Activated naive CD4-positive, alpha-beta T cell treated with anti-CD3 and anti-CD28 coated beads for 36 hours (primary cell): ENCODE measurements around the gene CFP. TPM values are rescaled to one million over a fixed set of nuclear protein-coding genes. Genes with fewer than 3 reads are reported as not detected.
"Not testable (repeated sequence)": the region's sequence is repeated elsewhere in the genome, so short reads cannot be mapped to it uniquely, and the experiment has no call there.

Source experiments
- CTCF ChIA-PET: fragments of 350-600 bp; sonication (Branson Sonifier 250); formaldehyde crosslinking; loops from one replicate; lab custom pipeline; 2021; ENCODE audit warnings: antibody characterized with exemption; lab: Charles Lee
- DNase-seq: peaks from one replicate; pipeline ENCODE4 v3.0.0-alpha.2; 2020
- H3K27ac Mint-ChIP-seq: one replicate; pipeline ENCODE4 v1.8.0; 2021; ENCODE audit warnings: mild to moderate bottlenecking, mixed read lengths
- H3K27me3 Mint-ChIP-seq: one replicate; pipeline ENCODE4 v1.8.0; 2021; ENCODE audit warnings: low read depth, mixed read lengths
- H3K36me3 Mint-ChIP-seq: one replicate; pipeline ENCODE4 v1.8.0; 2021; ENCODE audit warnings: low read depth, mixed read lengths
- H3K4me1 Mint-ChIP-seq: one replicate; pipeline ENCODE4 v1.8.0; 2021; ENCODE audit warnings: low read depth, mixed read lengths
- H3K4me3 Mint-ChIP-seq: one replicate; pipeline ENCODE4 v1.8.0; 2021; ENCODE audit warnings: mild to moderate bottlenecking, moderate library complexity, mixed read lengths
- H3K9me3 Mint-ChIP-seq: one replicate; pipeline ENCODE4 v1.8.0; 2021; ENCODE audit warnings: mixed read lengths
- intact Hi-C: fragments of 100-400 bp; cut with micrococcal nuclease; formaldehyde crosslinking; loops from one replicate; pipeline ENCODE4 v1.15.1; 2023
- total RNA-seq, 2 experiments: library from RNA; stranded (reverse); gene quantifications; one replicate each; pipeline ENCODE4 v1.2.3, GENCODE V29; 2021

Gene CFP
- total RNA-seq = 1 to 10 TPM; 5.1 to 6.8 TPM

DNA sequence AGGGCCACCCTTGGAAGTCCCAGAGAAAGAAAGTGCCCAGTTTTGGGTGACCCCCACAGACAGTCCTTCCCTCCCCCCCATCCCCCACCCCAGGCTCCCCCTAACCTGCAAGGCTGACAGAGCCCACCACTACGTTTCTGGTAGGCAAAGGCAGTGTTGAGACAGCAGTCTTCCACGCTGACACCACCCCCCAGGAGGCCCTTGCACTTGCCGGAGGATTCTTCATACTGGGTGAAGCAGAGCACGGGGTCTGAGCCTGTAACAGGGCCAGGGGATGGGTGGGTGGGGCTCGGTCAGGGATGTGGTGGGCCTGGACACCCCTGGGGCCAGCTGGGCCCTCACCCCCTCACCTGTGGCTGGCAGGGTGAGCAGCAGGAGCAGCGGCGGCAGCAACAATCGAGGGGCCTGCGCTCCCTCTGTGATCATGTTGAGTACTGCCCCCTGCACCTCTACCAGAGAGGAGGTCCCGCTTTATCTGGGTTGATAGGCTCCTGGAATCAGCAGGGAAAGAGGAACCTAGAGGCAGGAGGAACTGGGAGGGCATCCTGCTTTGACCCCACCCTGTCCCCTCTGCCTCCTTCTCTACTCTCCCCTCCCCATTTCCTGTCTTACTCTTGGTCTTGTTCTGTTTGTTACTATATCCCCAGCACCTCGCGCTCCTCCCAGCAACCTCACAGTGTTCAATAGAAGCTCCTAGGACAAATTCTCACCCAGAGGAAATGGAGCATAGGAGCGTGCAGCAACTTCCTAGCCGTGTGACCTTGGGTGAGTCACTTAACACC lies at the start of gene CFP:
CFP (minus strand) TSS at position 512 of the 782 bp plus-strand sequence; CDS start at position 426, 86 bp downstream.
- Mint-ChIP-seq H3K36me3 (no peaks in the 10 kb centered on the region), H3K9me3 (no peaks in the 10 kb centered on the region), H3K4me1 (peaks cover 22% of the 10 kb centered on the region), H3K27me3 (no peaks in the 10 kb centered on the region), H3K27ac (peak within 1 kb of the TSS; percentile 90), H3K4me3 (peak within 1 kb of the TSS; percentile 67)
- CTCF ChIA-PET = interaction anchor here (1.3 to 1.7 kb wide), 2 partner anchors 18 to 68 kb away, joined by 3 to 4 read pairs; no protein-coding TSS in a partner anchor
- DNase-seq = peak; percentile 42
- intact Hi-C loops = loop anchor here (1.0 to 2.0 kb wide), 3 partner anchors 9 to 69 kb away; partner anchors contain the start of genes ARAF and ELK1

DNA sequence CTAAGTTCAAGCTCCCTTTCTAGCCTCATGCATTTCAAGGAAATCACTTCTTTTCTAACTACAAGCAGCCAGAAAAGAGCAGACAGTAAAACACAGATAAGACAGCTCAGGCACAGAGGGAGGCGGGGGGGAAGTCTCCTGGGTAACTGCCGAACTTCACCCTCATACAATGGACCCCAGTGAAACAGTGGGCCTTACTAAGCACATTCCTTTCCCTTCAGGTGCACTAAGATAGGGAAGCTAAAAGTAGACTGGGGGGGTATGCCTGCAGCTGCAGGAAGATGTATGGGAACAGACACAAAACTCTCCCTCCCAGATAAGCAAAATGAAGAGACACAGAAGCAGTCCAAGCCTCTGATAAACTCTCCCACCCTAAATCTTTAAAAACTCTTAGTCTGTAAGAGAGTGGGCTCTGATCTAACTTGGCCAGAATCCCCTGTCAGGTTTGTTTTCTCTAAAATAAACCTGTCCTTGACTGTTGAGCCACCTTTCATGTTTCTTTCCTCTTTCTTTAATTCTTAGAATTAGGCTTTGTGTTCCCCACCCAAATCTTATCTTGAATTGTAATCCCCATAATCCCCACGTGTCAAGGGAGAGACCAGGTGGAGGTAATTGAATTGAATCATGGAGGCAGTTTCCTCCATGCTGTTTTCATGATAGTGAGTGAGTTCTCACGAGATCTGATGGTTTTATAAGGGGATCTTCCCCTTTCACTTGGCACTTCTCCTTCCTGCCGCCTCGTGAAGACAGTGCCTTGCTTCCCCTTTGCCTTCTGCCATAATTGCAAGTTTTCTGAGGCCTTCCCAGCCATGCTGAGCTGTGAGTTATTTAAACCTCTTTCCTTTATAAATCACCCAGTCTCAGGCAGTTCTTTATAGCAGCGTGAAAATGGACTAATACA lies 46.5 kb upstream of the CFP start:
- H3K9me3 Mint-ChIP-seq, H3K4me1 Mint-ChIP-seq, H3K27ac Mint-ChIP-seq, CTCF ChIA-PET, H3K4me3 Mint-ChIP-seq, H3K36me3 Mint-ChIP-seq, DNase-seq, intact Hi-C loops, H3K27me3 Mint-ChIP-seq: not testable (repeated sequence)

DNA sequence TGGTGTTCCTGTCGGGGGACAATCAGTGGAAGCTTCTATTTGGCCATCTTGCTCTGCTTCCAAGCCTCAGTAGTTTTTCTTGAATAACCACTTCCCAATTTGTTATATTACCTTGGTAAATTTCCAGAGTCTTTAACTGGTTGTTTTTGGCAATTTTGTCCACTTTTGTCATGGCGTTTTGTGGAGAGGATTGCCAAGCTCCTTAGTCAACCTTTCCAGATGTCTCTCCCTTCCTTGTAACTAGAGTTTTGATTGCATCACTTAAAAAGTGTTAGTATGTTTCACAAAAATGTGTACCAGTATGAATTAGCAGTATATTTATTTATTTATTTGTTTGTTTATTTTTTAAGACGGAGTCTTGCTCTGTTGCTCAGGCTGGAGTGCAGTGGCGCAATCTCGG lies 45.0 kb upstream of the CFP start:
- CTCF ChIA-PET = no interaction called here
- Mint-ChIP-seq H3K27ac (no peak overlapping the region), H3K9me3 (no peaks in the 10 kb centered on the region), H3K36me3 (no peaks in the 10 kb centered on the region), H3K4me3 (no peak overlapping the region), H3K27me3 (no peaks in the 10 kb centered on the region), H3K4me1 (no peaks in the 10 kb centered on the region)
- intact Hi-C loops = no loop called here
- no peak for DNase-seq

DNA sequence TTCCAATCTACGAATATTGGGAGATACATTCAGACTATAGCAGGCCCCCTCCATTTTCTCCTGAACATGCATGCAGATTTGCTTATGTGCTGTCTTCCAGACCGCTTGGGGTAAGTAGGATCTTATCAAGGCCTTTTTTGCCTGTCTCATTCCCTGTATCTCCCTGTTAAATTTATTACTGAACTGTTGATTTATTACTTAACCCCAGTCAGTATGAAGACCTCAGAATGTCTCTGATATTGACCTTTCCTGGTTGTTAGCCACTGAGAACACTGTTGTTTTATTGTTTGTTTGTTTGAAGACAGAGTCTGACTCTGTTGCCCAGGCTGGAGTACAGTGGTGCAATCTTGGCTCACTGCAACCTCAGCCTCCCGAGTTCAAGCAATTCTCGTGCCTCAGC lies 36.1 kb upstream of the CFP start:
- DNase-seq, H3K27ac Mint-ChIP-seq, H3K9me3 Mint-ChIP-seq, intact Hi-C loops, H3K36me3 Mint-ChIP-seq, H3K4me3 Mint-ChIP-seq, H3K27me3 Mint-ChIP-seq, CTCF ChIA-PET: not testable (repeated sequence)
- H3K4me1 Mint-ChIP-seq = peaks cover 16% of the 10 kb centered on the region

DNA sequence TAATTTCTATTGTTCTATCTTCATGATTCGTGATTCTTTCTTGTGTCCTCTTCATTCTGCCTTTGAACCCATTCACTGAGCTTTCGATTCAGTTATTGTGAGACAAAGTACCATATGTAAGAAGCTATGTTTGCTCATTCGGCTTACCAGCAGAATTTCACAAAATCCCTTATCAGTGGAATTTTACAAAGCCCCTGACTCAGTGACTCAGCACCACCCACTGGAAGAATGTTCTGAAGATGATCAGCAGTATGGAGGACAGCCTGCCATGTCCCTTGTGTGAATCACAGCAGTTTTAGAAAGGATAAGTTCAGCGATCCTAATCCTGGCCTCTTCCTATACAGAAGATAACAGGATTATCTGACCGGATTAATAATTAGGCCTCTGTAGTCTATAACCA lies 35.0 kb upstream of the CFP start:
- Mint-ChIP-seq H3K9me3 (no peaks in the 10 kb centered on the region), H3K36me3 (no peaks in the 10 kb centered on the region), H3K27ac (no peak overlapping the region), H3K27me3 (no peaks in the 10 kb centered on the region), H3K4me1 (peaks cover 20% of the 10 kb centered on the region), H3K4me3 (no peak overlapping the region)
- CTCF ChIA-PET = no interaction called here
- intact Hi-C loops = no loop called here
- no peak for DNase-seq

DNA sequence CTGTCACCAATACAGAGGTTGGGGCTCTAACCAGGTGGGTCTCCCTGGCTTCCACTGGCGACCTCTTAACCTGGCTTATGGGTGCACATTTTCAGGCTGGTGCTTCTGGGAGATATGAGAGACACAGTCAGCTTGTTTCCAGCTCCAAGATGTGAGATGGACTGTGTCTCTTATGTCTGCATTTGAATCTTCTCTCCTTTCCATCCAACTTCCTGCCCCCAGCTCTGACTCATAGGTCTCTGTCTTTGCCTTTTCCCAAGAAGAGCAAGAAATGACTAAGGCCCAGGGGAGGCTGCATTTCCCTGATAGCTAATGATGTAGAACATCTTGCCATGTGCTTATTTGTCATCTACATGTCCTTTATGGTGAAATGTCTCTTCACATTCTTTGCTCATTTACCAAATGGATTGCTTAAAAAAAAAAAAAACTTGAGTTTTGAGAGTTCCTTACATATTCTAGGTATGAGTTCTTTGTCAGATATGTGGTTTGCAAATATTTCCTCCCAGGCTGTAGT lies 32.5 kb upstream of the CFP start:
- peak overlapping the region; percentile 24 for H3K4me3 Mint-ChIP-seq
- intact Hi-C loops = loop anchor here (1.0 kb wide), 1 partner anchor 14 kb away; no protein-coding TSS in a partner anchor
- peak overlapping the region; percentile 85 for H3K27ac Mint-ChIP-seq
- peaks cover 3% of the 10 kb centered on the region for H3K36me3 Mint-ChIP-seq
- peaks cover 2% of the 10 kb centered on the region for H3K9me3 Mint-ChIP-seq
- peaks cover 29% of the 10 kb centered on the region for H3K4me1 Mint-ChIP-seq
- CTCF ChIA-PET = no interaction called here
- DNase-seq = peak; percentile 76
- H3K27me3 Mint-ChIP-seq = no peaks in the 10 kb centered on the region

DNA sequence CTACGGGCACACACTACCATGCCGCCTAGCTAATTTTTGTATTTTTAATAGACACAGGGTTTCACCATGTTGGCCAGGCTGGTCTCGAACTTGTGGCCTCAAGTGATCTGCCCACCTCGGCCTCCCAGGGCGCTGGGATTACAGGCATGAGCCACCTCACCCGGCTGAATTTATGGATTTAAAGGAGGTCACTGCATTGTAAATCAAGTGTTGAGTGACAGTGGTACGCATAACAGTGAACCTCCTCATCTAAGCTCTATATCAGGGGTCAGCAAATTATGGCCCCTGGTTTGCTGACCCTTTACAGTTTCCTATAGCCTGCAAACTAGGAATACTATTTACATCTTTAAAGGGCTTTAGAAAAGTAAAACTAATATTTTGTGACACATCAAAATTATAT lies 31.8 kb upstream of the CFP start:
- H3K27ac Mint-ChIP-seq = no peak overlapping the region
- H3K36me3 Mint-ChIP-seq = peaks cover 9% of the 10 kb centered on the region
- CTCF ChIA-PET = no interaction called here

DNA sequence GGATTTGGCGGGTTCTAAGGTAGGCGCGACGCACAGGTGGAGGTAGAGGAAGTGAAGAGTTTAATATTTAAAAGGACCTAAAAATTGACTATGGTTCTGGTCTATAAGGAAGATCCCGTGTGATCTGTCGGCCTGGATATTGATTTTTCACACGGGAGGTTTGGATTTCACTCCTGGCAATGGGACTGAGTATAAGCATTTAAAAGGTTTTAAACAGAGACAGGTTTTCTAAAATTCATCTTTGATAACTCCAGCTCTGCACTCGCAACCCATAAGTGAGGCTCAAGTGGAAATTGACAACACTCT lies 29.6 kb upstream of the CFP start:
- peaks cover 46% of the 10 kb centered on the region for H3K4me1 Mint-ChIP-seq
- peaks cover 2% of the 10 kb centered on the region for H3K9me3 Mint-ChIP-seq
- peaks cover 20% of the 10 kb centered on the region for H3K36me3 Mint-ChIP-seq
- H3K27ac Mint-ChIP-seq = peak overlapping the region; percentile 98
- CTCF ChIA-PET = no interaction called here
- DNase-seq = no peak
- intact Hi-C loops = loop anchor here (2.0 to 10.0 kb wide), 7 partner anchors 177 to 1145 kb away; partner anchors contain the start of genes HDAC6, USP11, ZNF41 and ZNF81
- peak overlapping the region; percentile 88 for H3K4me3 Mint-ChIP-seq
- H3K27me3 Mint-ChIP-seq = no peaks in the 10 kb centered on the region

More for the DNA sequence above, 31.8 kb upstream of the CFP start:
- peaks cover 2% of the 10 kb centered on the region for H3K9me3 Mint-ChIP-seq
- H3K27me3 Mint-ChIP-seq = no peaks in the 10 kb centered on the region
- H3K4me1 Mint-ChIP-seq = peaks cover 35% of the 10 kb centered on the region
- no peak overlapping the region for H3K4me3 Mint-ChIP-seq
- no peak for DNase-seq
- intact Hi-C loops = no loop called here

DNA sequence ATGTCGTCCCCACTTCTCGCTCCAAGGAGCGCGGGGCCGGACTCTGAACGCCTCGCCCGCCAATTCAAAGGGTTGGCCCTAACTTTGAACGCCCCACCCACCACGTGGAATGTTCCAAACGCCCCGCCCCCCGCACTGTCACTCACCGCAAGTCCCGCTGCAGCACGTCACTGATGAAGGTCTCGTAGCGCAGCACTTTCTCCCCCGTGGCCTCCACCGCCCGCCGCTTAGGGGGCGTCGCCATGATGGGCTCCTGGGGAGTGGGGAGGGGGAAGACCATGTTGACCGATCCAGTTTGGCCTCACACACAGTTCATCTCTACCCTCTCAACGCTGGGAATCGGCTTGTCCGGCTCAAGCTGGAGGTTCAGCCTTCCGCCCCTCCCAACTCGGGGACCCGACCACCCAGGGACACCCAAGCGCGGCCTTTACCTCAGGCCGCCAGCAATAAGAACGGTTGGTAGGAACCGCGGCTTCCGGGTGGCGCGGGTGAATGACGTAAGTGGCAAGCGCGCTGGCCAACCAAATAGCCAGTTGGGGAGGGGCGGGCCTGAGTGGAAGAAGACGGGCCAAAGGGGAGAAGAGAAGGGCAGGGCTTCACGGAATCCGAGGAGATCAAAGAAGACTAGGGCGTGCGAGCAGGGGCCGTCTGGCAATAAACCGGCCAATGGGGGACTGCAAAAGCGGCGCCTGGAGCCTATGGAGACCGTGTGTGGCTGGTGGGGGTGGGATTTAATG lies 29.1 kb upstream of the CFP start, which contains the start of gene UXT:
UXT (minus strand) TSS at position 497 of the 737 bp plus-strand sequence; CDS start at position 244, 253 bp downstream.
- peaks cover 46% of the 10 kb centered on the region for H3K4me1 Mint-ChIP-seq
- intact Hi-C loops = loop anchor here (1.0 to 10.0 kb wide), 9 partner anchors 9 to 1146 kb away; partner anchors contain the start of genes ELK1, HDAC6, TIMP1 and USP11
- DNase-seq = peak; percentile 96
- peaks cover 20% of the 10 kb centered on the region for H3K36me3 Mint-ChIP-seq
- H3K4me3 Mint-ChIP-seq = peak within 1 kb of the TSS; percentile 88
- H3K9me3 Mint-ChIP-seq = peaks cover 2% of the 10 kb centered on the region
- CTCF ChIA-PET = no interaction called here
- H3K27ac Mint-ChIP-seq = peak within 1 kb of the TSS; percentile 98
- H3K27me3 Mint-ChIP-seq = no peaks in the 10 kb centered on the region

DNA sequence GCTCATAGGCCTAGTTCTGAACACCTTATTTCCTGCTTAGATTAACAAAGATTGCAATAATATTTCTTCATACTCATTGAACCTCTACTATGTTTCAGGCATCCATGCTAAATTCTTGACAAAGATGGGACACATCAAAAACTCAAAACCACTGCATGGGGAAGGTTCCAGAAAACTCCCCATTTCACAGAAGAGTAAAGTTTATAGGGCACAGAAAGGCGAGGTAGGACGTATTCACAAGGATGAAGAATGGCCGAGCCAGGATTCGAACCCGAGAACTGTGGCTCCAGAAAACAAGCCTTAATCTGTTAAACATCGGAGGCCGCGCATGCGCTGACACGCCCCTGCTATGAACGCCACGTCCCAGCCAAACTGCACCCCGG lies 28.6 kb upstream of the CFP start:
- H3K4me3 Mint-ChIP-seq = peak overlapping the region; percentile 88
- H3K9me3 Mint-ChIP-seq = peaks cover 2% of the 10 kb centered on the region
- peaks cover 46% of the 10 kb centered on the region for H3K4me1 Mint-ChIP-seq
- peaks cover 26% of the 10 kb centered on the region for H3K36me3 Mint-ChIP-seq
- intact Hi-C loops = loop anchor here (1.0 to 10.0 kb wide), 9 partner anchors 8 to 1147 kb away; partner anchors contain the start of genes ELK1, HDAC6, TIMP1 and USP11
- no peaks in the 10 kb centered on the region for H3K27me3 Mint-ChIP-seq
- peak overlapping the region; percentile 98 for H3K27ac Mint-ChIP-seq
- DNase-seq = no peak
- CTCF ChIA-PET = no interaction called here

DNA sequence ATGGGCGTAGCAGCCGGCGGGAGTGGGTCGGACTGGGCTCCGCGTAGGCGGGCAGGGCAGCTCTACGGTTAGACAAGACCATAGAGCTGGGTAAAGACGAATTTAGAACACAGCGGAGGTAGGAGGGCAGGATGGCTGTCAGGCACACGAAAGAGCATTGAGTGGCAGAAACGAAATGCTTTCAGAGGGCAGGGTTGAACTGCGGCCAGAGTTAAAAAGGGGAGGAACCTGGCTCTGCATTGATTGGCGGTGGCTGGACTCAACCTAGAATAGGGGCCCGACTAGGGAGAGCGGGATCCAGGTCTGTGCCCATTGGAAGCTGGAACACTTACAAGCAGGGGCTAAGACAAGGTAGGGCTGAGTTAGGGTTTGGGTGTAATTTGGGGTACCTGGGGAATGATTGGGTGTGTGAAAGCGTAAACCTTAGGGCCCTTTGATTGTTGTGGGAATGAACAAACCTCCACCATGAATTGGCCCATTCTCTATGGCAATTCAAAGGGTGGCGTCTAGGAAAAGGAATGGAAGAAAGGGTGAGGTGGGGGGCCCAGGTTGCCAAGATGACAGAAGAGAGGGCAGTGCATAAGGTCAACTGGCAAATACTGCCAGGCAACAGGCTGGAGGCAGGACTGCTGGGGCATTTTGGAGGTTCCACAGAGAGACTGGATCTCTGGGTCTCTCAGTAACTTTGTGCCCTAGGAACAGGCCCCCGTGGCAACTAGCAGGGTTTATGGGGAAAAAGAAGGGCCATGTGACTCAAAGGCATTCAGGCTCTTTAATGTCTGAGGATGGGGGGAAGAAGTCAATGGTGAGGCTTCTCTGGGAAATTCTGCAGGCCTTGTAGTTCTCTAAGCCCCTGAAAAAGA lies 21.5 kb upstream of the CFP start:
- H3K4me1 Mint-ChIP-seq = peaks cover 41% of the 10 kb centered on the region
- H3K9me3 Mint-ChIP-seq = no peaks in the 10 kb centered on the region
- no peak for DNase-seq
- H3K36me3 Mint-ChIP-seq = peaks cover 40% of the 10 kb centered on the region
- peak overlapping the region; percentile 88 for H3K4me3 Mint-ChIP-seq
- H3K27ac Mint-ChIP-seq = peak overlapping the region; percentile 91
- H3K27me3 Mint-ChIP-seq = no peaks in the 10 kb centered on the region
- intact Hi-C loops = loop anchor here (2.0 to 10.0 kb wide), 6 partner anchors 90 to 1154 kb away; partner anchors contain the start of genes ARAF, HDAC6, UBA1 and ZNF41
- CTCF ChIA-PET = no interaction called here
